SK-N-MC (cell line): ENCODE results near the gene TMEM63C.

Experiments used
- EZH2 ChIP-seq: fragments of 200-600 bp; sonication (generic); IDR thresholded peaks from one replicate; pipeline ENCODE4 v1.6.1; 2017; ENCODE audit warnings: antibody characterized with exemption
- FOXP2 ChIP-seq: optimal IDR thresholded peaks from 2 replicates; pipeline ENCODE3; 2011; ENCODE audit warnings: mild to moderate bottlenecking, moderate library complexity; ENCODE audit not compliant: insufficient read depth; ENCODE audit errors: extremely low read length, control extremely low read depth
- POLR2AphosphoS5 ChIP-seq: IDR thresholded peaks from 2 replicates; pipeline ENCODE4 v1.6.1; 2012; ENCODE audit warnings: mild to moderate bottlenecking, low read depth, low read length, borderline replicate concordance

DNA sequence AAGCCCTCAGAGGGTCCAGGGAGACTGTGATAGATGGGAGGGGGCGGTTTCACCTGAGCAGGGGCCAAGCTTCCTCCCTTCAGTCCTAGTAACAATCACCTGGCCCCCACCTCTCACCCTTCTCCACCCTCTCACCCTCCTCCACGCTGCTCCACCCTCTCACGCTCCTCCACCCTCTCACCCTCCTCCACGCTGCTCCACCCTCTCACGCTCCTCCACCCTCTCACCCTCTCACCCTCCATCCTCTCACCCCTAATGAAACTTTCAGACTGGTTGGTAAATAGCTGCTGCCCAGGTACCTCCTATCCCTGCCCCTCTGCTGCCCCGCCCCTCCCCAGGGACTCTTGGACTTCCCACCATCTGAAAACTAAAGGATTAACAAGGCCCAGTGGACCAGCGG lies 55.2 kb downstream of the TMEM63C start:
- TF ChIP-seq EZH2 (no peak), POLR2AphosphoS5 (no peak), FOXP2 (no peak)
